PC-3 (cell line): Measurements from ENCODE around the gene TNFRSF12A. TPM values are rescaled to one million over a fixed set of nuclear protein-coding genes. Genes with fewer than 3 reads are reported as not detected.
A peak's percentile ranks its signal among the peaks of the same experiment; 100 is the strongest.

Experiments used
- ATAC-seq: fragments of 200-7000 bp; cut with Tn5 transposase; 2 replicates; pipeline ENCODE4 v1.9.1; 2020; ENCODE audit warnings: mild to moderate bottlenecking, moderate library complexity
- Bru-seq: library from RNA; stranded (reverse); fragments of 400-500 nt; gene quantifications from one replicate; lab custom pipeline; 2021; lab: Mats Ljungman, UMichigan
- BruChase-seq, 2 experiments: library from RNA; stranded (reverse); fragments of 400-500 nt; gene quantifications; one replicate each; lab custom pipeline; 2021; lab: Mats Ljungman, UMichigan
- BruUV-seq: library from RNA; stranded (reverse); fragments of 400-500 nt; replicated peaks from 2 replicates; lab custom pipeline; 2021; lab: Mats Ljungman, UMichigan
- CTCF ChIA-PET: fragments of 300-600 bp; sonication (Branson Sonifier 250); formaldehyde crosslinking; loops from one replicate; lab custom pipeline; 2022; ENCODE audit warnings: antibody characterized with exemption; lab: Charles Lee
- POLR2A ChIA-PET: fragments of 300-600 bp; sonication (Branson Sonifier 250); formaldehyde crosslinking; loops from one replicate; lab custom pipeline; 2022; ENCODE audit warnings: antibody characterized with exemption; ENCODE audit not compliant: unreplicated experiment; lab: Charles Lee
- DNase-seq: peaks from one replicate; pipeline ENCODE4 v3.0.0-alpha.2; 2015
- H2AFZ ChIP-seq: fragments of 300-600 bp; sonication (generic); 2 replicates; pipeline ENCODE4 v1.6.0; 2016; ENCODE audit warnings: antibody characterized with exemption, low read length
- H3F3A ChIP-seq: fragments of 300-600 bp; sonication (generic); one replicate; pipeline ENCODE4 v1.6.0; 2017; ENCODE audit warnings: antibody characterized with exemption, low read length, control low read depth, mild to moderate bottlenecking; ENCODE audit not compliant: unreplicated experiment
- H3K27ac ChIP-seq: fragments of 300-600 bp; sonication (generic); 2 replicates; pipeline ENCODE4 v1.5.1; 2016; ENCODE audit warnings: mild to moderate bottlenecking, low read length
- H3K27me3 ChIP-seq: fragments of 300-600 bp; sonication (generic); 2 replicates; pipeline ENCODE4 v1.6.1; 2016; ENCODE audit warnings: low read length, mixed read lengths
- H3K36me3 ChIP-seq: fragments of 300-600 bp; sonication (generic); 2 replicates; pipeline ENCODE4 v1.6.1; 2016; ENCODE audit warnings: low read depth, mixed run types, low read length, mixed read lengths
- H3K4me1 ChIP-seq: fragments of 300-600 bp; sonication (generic); 2 replicates; pipeline ENCODE4 v1.5.1; 2016; ENCODE audit warnings: low read length; ENCODE audit not compliant: insufficient read depth
- H3K4me2 ChIP-seq: fragments of 300-600 bp; sonication (generic); 2 replicates; pipeline ENCODE4 v1.6.0; 2016; ENCODE audit warnings: low read length
- H3K4me3 ChIP-seq: fragments of 300-600 bp; sonication (generic); 2 replicates; pipeline ENCODE4 v1.5.1; 2016; ENCODE audit warnings: mild to moderate bottlenecking, low read length, mixed read lengths
- H3K79me2 ChIP-seq: fragments of 300-600 bp; sonication (generic); 2 replicates; pipeline ENCODE4 v1.6.1; 2017; ENCODE audit warnings: low read length, mixed read lengths
- H3K9ac ChIP-seq: fragments of 300-600 bp; sonication (generic); 2 replicates; pipeline ENCODE4 v1.6.0; 2016; ENCODE audit warnings: mild to moderate bottlenecking, low read length
- H3K9me2 ChIP-seq: fragments of 300-600 bp; sonication (generic); replicated peaks from 2 replicates; pipeline ENCODE4 v1.6.1; 2016; ENCODE audit warnings: mixed run types, low read length, mixed read lengths
- H3K9me3 ChIP-seq: fragments of 300-600 bp; sonication (generic); 2 replicates; pipeline ENCODE4 v1.6.1; 2016; ENCODE audit warnings: low read length, mixed read lengths
- H4K20me1 ChIP-seq: fragments of 300-600 bp; sonication (generic); 2 replicates; pipeline ENCODE4 v1.6.1; 2016; ENCODE audit warnings: low read length, mixed read lengths
- CTCF ChIP-seq: fragments of 300-600 bp; sonication (generic); conservative IDR thresholded peaks from 2 replicates; pipeline ENCODE4 v1.5.1; 2017; ENCODE audit warnings: antibody characterized with exemption, low read depth, mild to moderate bottlenecking, low read length
- EZH2 ChIP-seq: fragments of 300-600 bp; sonication (generic); IDR thresholded peaks from one replicate; pipeline ENCODE4 v1.6.1; 2017; ENCODE audit warnings: antibody characterized with exemption, mild to moderate bottlenecking, low read length; ENCODE audit not compliant: unreplicated experiment
- EZH2phosphoT487 ChIP-seq: fragments of 300-600 bp; sonication (generic); IDR thresholded peaks from 2 replicates; pipeline ENCODE4 v1.6.1; 2018; ENCODE audit warnings: mild to moderate bottlenecking, antibody characterized with exemption, low read length, borderline replicate concordance
- intact Hi-C: fragments of 100-400 bp; cut with micrococcal nuclease; formaldehyde crosslinking; loops from 2 replicates; pipeline ENCODE4 v1.9.0; 2023
- long read RNA-seq: library from polyadenylated mRNA; unstranded; transcript quantifications from one replicate; pipeline ENCODE4 v2.0.0, GENCODE V29; 2021; ENCODE audit not compliant: unreplicated experiment
- total RNA-seq: library from RNA; depleted of rRNA; stranded (reverse); fragments of >200 nt; gene quantifications from 2 replicates; pipeline ENCODE4 v1.2.3, GENCODE V29; 2014; rRNA removed

The TNFRSF12A gene, protein sequence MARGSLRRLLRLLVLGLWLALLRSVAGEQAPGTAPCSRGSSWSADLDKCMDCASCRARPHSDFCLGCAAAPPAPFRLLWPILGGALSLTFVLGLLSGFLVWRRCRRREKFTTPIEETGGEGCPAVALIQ
- 667 and 713 TPM in 2 replicates for total RNA-seq
- Bru-seq, nascent RNA, result percentile 97 among the genes with signal in this experiment
- percentile 99 among the genes with signal in this experiment for BruChase-seq, experiment 1, labeled RNA remaining after a 6-hour chase
- percentile 98 among the genes with signal in this experiment for BruChase-seq, experiment 2, labeled RNA remaining after a 2-hour chase
- long read RNA-seq, transcript TNFRSF12A-201 (4 exons, 1,033 nt), result major isoform, 301 of 388 reads
- long read RNA-seq, transcript TNFRSF12A-203 (3 exons, 1,678 nt), result minor isoform, 10 of 388 reads
- long read RNA-seq, transcript TNFRSF12A-202 (3 exons, 881 nt), result minor isoform, 19 of 388 reads
- long read RNA-seq, partial matches to known transcripts, result 16 of 388 reads
- long read RNA-seq, other reads (novel, unspliced or antisense), result 41 of 388 reads

DNA sequence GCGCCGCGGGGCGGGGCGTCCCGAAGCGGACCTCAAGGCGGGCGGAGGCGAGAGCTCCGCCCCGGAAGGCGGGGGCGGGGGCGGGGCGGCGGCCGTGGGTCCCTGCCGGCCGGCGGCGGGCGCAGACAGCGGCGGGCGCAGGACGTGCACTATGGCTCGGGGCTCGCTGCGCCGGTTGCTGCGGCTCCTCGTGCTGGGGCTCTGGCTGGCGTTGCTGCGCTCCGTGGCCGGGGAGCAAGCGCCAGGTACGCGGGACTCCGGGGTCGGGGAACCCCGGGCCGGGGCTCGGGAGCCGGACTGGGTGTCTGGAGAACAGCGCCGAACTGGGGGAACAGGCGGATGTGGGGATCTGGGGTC lies at the start of gene TNFRSF12A:
Gene TNFRSF12A (plus strand): TSS at position 122 of the 357 bp plus-strand sequence. CDS start 30 bp downstream, at position 152.
- POLR2A ChIA-PET, result interaction anchor here (0.6 to 1.7 kb wide), 7 partner anchors 8 to 1606 kb away, joined by 3 to 18 read pairs (median 5); partner anchors contain the start of genes NUBP2 and SPSB3
- DNase-seq, result peak; percentile 79
- TF ChIP-seq CTCF (no peak), EZH2phosphoT487 (no peak), EZH2 (no peak)

GRCh38 chr16:2970563-2970962 lies 49.6 kb upstream of the TNFRSF12A start:
- H2AFZ ChIP-seq, result no peak overlapping the region
- H3K4me3 ChIP-seq, result peak overlapping the region; percentile 85
- no peaks in the 10 kb centered on the region for H3F3A ChIP-seq
- CTCF ChIA-PET, result no interaction called here
- peaks cover 12% of the 10 kb centered on the region for H4K20me1 ChIP-seq
- ATAC-seq, result no peak
- BruUV-seq, result TSS peak; percentile 32
- TF ChIP-seq EZH2phosphoT487 (no peak), CTCF (no peak), EZH2 (no peak)
- peaks cover 16% of the 10 kb centered on the region; the same call in 1 of the 2 replicates for H3K4me1 ChIP-seq
- DNase-seq, result no peak
- no peaks in the 10 kb centered on the region for H3K27me3 ChIP-seq
- H3K4me2 ChIP-seq, result peak overlapping the region; percentile 94
- peak overlapping the region; percentile 87 for H3K9ac ChIP-seq
- peak overlapping the region; percentile 43; the same call in 1 of the 2 replicates for H3K27ac ChIP-seq
- 0 out of 2 replicates have a peak, but pooled peaks cover 1% of the 10 kb centered on the region for H3K36me3 ChIP-seq
- no peaks in the 10 kb centered on the region for H3K9me2 ChIP-seq
- H3K9me3 ChIP-seq, result no peaks in the 10 kb centered on the region
- intact Hi-C loops, result no loop called here
- H3K79me2 ChIP-seq, result peaks cover 10% of the 10 kb centered on the region; the same call in 1 of the 2 replicates
- POLR2A ChIA-PET, result no interaction called here

More for the DNA sequence above, at the start of gene TNFRSF12A:
- Histone ChIP-seq H3K9me2 (no peaks in the 10 kb centered on the region), H3K27me3 (no peaks in the 10 kb centered on the region), H4K20me1 (no peaks in the 10 kb centered on the region), H3K36me3 (peaks cover 10% of the 10 kb centered on the region), H3K9ac (peak within 1 kb of the TSS; percentile 91), H3K4me3 (peak within 1 kb of the TSS; percentile 94), H3K27ac (peak within 1 kb of the TSS; percentile 100), H3K4me2 (peak within 1 kb of the TSS; percentile 99), H3F3A (no peaks in the 10 kb centered on the region), H3K79me2 (peaks cover 12% of the 10 kb centered on the region), H3K9me3 (no peaks in the 10 kb centered on the region), H2AFZ (peak within 1 kb of the TSS; percentile 79), H3K4me1 (peaks cover 18% of the 10 kb centered on the region)
- CTCF ChIA-PET, result interaction anchor here (0.6 to 1.2 kb wide), 4 partner anchors 8 to 1678 kb away, joined by 3 to 5 read pairs (median 4); no protein-coding TSS in a partner anchor
- no TSS peak for BruUV-seq
- intact Hi-C loops, result no loop called here
- peak; percentile 3 for ATAC-seq
